HG03439 (cell line): Measurements from ENCODE around the gene TMC1.

ENCODE experiments used
- ATAC-seq: cut with Tn5 transposase; IDR thresholded peaks from one replicate; pipeline ENCODE4 v1.9.1; 2021; ENCODE audit warnings: mild to moderate bottlenecking, moderate library complexity; ENCODE audit not compliant: unreplicated experiment

Gene TMC1

GRCh38 chr9:72565535-72565934 lies 44.1 kb downstream of the TMC1 start:
- no peak for ATAC-seq

- ATAC-seq: no peak
These were observed 52.9 kb downstream of the TMC1 start for GRCh38 chr9:72574156-72574810.

GRCh38 chr9:72575666-72576065 lies 54.3 kb downstream of the TMC1 start:
- ATAC-seq: no peak

GRCh38 chr9:72576087-72576486 lies 54.7 kb downstream of the TMC1 start:
- ATAC-seq: no peak

GRCh38 chr9:72577212-72577753 lies 55.9 kb downstream of the TMC1 start:
- ATAC-seq: no peak

GRCh38 chr9:72579190-72579589 lies 57.8 kb downstream of the TMC1 start:
- no peak for ATAC-seq

GRCh38 chr9:72579880-72580550 lies 58.6 kb downstream of the TMC1 start:
- no peak for ATAC-seq

GRCh38 chr9:72581694-72582093 lies 60.3 kb downstream of the TMC1 start:
- ATAC-seq: no peak

- ATAC-seq: no peak
These were observed 62.0 kb downstream of the TMC1 start for GRCh38 chr9:72583370-72583769.

- ATAC-seq: no peak
These were observed 65.2 kb downstream of the TMC1 start for GRCh38 chr9:72586388-72587130.

GRCh38 chr9:72588336-72588735 lies 66.9 kb downstream of the TMC1 start:
- ATAC-seq: no peak

- ATAC-seq: no peak
These were observed 68.5 kb downstream of the TMC1 start for GRCh38 chr9:72589667-72590521.

- ATAC-seq: no peak
These were observed 69.4 kb downstream of the TMC1 start for GRCh38 chr9:72590824-72591223.

GRCh38 chr9:72592502-72593403 lies 71.3 kb downstream of the TMC1 start:
- ATAC-seq: peak; percentile 75

- no peak for ATAC-seq
These were observed 75.2 kb downstream of the TMC1 start for GRCh38 chr9:72596451-72597180.

GRCh38 chr9:72597181-72597517 lies 75.7 kb downstream of the TMC1 start:
- no peak for ATAC-seq

GRCh38 chr9:72597601-72598000 lies 76.2 kb downstream of the TMC1 start:
- ATAC-seq: no peak

- ATAC-seq: no peak
These were observed 77.2 kb downstream of the TMC1 start for GRCh38 chr9:72598639-72599038.

- ATAC-seq: no peak
These were observed 78.6 kb downstream of the TMC1 start for GRCh38 chr9:72599874-72600534.
